ENCODE results near the gene MVD.

The MVD gene

DNA sequence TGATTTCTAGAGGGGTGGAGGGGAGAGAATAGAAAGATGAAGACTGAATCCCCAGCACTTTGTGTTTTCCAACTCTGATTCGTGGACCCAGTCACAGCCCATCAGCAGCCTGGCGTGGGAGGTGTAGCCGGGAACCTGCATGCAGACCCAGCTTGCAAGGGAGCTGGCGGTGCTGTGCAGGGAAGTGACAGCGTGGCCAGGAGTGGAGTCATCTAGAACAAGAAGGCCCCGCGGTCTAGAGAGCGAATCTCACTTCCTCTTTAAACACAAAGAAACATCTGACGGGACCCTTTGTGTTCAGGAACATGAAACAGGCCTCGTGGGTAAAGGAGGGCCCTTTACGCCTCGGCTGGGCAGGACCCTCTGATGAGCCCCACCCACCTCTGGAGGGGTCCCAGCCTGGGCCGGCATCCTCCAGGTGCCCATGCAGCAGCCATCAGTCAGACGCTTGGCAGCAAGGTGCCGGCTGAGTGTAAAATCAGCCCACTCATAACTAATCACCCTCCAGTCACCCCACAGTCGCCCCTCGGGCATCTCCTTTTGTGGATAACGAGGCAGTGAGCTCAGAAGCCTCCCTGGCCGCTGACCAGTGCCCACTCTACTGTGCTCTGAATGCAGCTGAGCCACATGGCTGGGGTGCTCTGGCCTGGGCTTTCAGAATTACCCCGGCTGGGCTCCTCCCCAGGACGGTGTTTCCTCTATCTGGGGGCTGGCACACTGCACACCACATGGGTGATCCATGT is 19.0 kb upstream of the MVD start:
- H3K4me3 ChIP-seq (ENCODE audit: low read depth in 1 of 5, low read length in 5 of 5), result no peak overlapping the region
- H3K27ac ChIP-seq (ENCODE audit: low read depth, low read length), result no peak overlapping the region
- H3K4me1 ChIP-seq (ENCODE audit: control insufficient read depth in 5 of 5, insufficient read depth in 5 of 5, low read length in 5 of 5), result peaks cover 0 to 47% (median 30%) of the 10 kb centered on the region in 5 donors
- no peaks in the 10 kb centered on the region for H3K9me3 ChIP-seq (ENCODE audit: control insufficient read depth in 5 of 5, low read length in 5 of 5)
- peaks cover 0 to 4% (median 0%) of the 10 kb centered on the region in 5 donors for H3K36me3 ChIP-seq (ENCODE audit: control insufficient read depth in 5 of 5, insufficient read depth in 5 of 5, low read length in 5 of 5)
- peaks cover 36 to 56% (median 39%) of the 10 kb centered on the region in 5 donors for H3K27me3 ChIP-seq (ENCODE audit: control insufficient read depth in 5 of 5, insufficient read depth in 4 of 5, low read length in 5 of 5)
- H3K9ac ChIP-seq (ENCODE audit: low read length in 5 of 5), result no peak overlapping the region

DNA sequence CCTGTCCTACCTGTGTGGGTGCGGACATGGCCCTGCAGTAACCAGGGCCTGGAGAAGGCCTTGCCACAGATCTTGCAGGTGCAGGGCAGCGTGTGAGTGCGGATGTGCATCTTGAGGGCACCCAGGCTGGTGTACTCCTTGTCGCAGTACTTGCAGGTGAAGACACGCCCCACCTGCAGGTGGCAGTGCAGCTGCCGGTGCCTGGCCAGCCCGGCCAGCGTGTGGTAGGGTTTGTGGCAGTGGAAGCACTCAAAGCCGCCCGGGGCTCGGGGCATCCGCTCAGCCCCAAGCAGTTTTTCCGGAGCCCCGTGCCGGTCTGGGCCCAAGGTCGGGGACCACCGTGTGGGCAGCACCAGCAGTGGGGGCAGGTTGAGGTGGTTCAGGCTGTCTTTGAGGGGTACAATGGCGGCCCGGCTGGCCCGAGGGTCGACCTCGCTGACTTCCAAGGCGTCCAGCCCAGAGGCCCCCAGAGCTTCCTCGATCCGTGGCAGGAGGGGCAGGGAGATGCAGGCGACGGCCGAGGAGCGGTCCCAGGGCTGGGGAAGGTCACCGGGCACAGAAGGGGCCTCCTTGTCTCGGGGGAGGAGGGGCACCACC is 18.3 kb upstream of the MVD start:
- Histone ChIP-seq H3K9me3 (ENCODE audit: control insufficient read depth in 5 of 5, low read length in 5 of 5) (no peaks in the 10 kb centered on the region), H3K27ac (ENCODE audit: low read depth, low read length) (no peak overlapping the region), H3K27me3 (ENCODE audit: control insufficient read depth in 5 of 5, insufficient read depth in 4 of 5, low read length in 5 of 5) (peaks cover 36 to 56% (median 39%) of the 10 kb centered on the region in 5 donors), H3K36me3 (ENCODE audit: control insufficient read depth in 5 of 5, insufficient read depth in 5 of 5, low read length in 5 of 5) (peaks cover 0 to 4% (median 0%) of the 10 kb centered on the region in 5 donors), H3K4me3 (ENCODE audit: low read depth in 1 of 5, low read length in 5 of 5) (no peak overlapping the region), H3K4me1 (ENCODE audit: control insufficient read depth in 5 of 5, insufficient read depth in 5 of 5, low read length in 5 of 5) (peaks cover 0 to 42% (median 25%) of the 10 kb centered on the region in 5 donors), H3K9ac (ENCODE audit: low read length in 5 of 5) (no peak overlapping the region)

DNA sequence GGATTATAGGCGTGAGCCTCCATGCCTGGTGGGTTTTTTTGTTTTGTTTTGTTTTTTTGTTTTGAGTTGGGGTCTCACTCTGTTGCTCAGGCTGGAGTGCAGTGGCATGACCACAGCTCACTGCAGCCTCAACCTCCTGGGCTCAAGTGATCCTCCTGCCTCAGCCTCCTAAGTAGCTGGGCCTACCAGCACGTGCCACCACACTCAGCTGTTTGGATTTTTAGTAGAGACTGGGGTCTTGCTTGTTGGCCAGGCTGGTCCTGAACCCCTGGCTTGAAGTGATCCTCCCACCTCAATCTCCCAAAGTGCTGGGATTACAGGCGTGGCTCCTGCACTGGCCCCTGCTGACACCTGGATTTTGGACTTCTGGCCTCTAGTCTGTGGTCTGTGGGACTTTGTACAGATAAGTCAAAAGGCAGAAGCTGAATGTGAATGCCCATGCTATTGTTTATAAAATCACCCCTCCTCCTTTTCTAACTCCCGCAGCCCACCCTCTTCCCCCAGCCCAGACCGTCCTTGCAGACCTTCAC is 17.7 kb upstream of the MVD start:
- Histone ChIP-seq H3K9ac (ENCODE audit: low read length in 5 of 5) (no peak overlapping the region), H3K27ac (ENCODE audit: low read depth, low read length) (no peak overlapping the region), H3K36me3 (ENCODE audit: control insufficient read depth in 5 of 5, insufficient read depth in 5 of 5, low read length in 5 of 5) (peaks cover 0 to 4% (median 2%) of the 10 kb centered on the region in 5 donors), H3K27me3 (ENCODE audit: control insufficient read depth in 5 of 5, insufficient read depth in 4 of 5, low read length in 5 of 5) (peaks cover 36 to 54% (median 37%) of the 10 kb centered on the region in 5 donors), H3K4me3 (ENCODE audit: low read depth in 1 of 5, low read length in 5 of 5) (no peak overlapping the region), H3K4me1 (ENCODE audit: control insufficient read depth in 5 of 5, insufficient read depth in 5 of 5, low read length in 5 of 5) (peaks cover 0 to 36% (median 20%) of the 10 kb centered on the region in 5 donors), H3K9me3 (ENCODE audit: control insufficient read depth in 5 of 5, low read length in 5 of 5) (no peaks in the 10 kb centered on the region)

DNA sequence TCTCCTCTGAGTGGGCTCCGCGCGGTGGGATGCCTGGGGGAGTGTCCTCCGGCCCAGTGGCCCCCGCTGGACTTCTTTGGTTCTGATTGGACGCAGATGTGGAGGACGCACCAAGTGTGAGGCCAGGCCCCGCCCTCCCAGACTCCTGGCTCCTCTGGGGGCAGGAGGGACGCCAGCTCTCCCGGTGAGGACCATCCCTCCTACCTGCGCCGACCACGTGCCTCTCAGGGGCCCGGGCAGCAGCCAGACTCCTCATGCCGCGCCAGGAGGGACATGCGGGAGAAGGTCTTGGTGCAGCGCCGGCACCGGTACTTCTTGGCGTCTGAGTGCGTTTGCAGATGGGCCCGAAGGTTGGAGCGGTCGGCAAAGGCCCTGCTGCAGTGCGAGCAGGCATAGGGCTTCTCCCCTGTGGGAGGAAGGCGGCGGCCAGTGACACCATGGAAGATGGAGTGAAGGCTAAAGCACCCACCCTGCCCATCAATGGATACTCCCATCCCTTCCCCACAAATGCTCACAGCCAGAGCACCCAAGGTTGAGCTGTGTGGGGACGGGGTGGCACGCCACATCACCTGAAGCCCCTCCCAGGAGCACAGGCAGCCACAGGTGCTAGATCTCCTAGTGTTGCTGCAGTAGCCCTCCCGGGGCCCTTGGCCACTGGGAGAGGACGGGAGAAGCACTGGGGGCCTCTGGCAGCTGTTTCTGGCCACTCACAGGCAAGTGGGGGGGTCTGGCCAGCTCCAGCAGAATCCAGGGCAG is 15.5 kb upstream of the MVD start:
- no peak overlapping the region for H3K4me3 ChIP-seq (ENCODE audit: low read depth in 1 of 5, low read length in 5 of 5)
- H3K9ac ChIP-seq (ENCODE audit: low read length in 5 of 5), result no peak overlapping the region

DNA sequence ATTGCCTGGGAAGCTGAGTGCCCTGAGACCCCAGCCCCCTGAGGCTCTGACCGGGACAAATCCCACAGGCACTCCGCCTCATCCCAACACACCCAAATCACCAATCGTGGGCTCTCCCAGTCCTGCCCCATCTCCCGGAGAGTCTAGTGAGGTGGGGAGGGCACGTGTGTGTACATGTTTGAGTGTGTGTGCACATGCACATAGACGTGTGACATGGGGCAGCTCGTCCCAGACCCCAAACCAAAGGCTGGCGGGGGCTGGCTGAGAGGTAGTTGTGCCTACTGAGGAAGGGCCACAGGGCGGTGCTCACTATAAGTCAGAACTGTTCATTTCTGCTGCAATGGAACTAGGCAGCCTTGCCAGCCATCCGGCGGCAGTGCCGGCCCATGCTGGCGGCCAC is 14.8 kb upstream of the MVD start:
- H3K27ac ChIP-seq (ENCODE audit: low read depth, low read length), result no peak overlapping the region
- H3K9me3 ChIP-seq (ENCODE audit: control insufficient read depth in 5 of 5, low read length in 5 of 5), result no peaks in the 10 kb centered on the region
- peaks cover 0 to 14% (median 9%) of the 10 kb centered on the region in 5 donors for H3K36me3 ChIP-seq (ENCODE audit: control insufficient read depth in 5 of 5, insufficient read depth in 5 of 5, low read length in 5 of 5)
- H3K4me3 ChIP-seq (ENCODE audit: low read depth in 1 of 5, low read length in 5 of 5), result no peak overlapping the region
- peaks cover 0 to 27% (median 13%) of the 10 kb centered on the region in 5 donors for H3K4me1 ChIP-seq (ENCODE audit: control insufficient read depth in 5 of 5, insufficient read depth in 5 of 5, low read length in 5 of 5)
- H3K27me3 ChIP-seq (ENCODE audit: control insufficient read depth in 5 of 5, insufficient read depth in 4 of 5, low read length in 5 of 5), result peaks cover 25 to 36% (median 34%) of the 10 kb centered on the region in 5 donors
- no peak overlapping the region for H3K9ac ChIP-seq (ENCODE audit: low read length in 5 of 5)

More for the DNA sequence above, 15.5 kb upstream of the MVD start:
- peaks cover 25 to 36% (median 34%) of the 10 kb centered on the region in 5 donors for H3K27me3 ChIP-seq (ENCODE audit: control insufficient read depth in 5 of 5, insufficient read depth in 4 of 5, low read length in 5 of 5)
- no peaks in the 10 kb centered on the region for H3K9me3 ChIP-seq (ENCODE audit: control insufficient read depth in 5 of 5, low read length in 5 of 5)
- peaks cover 0 to 14% (median 9%) of the 10 kb centered on the region in 5 donors for H3K36me3 ChIP-seq (ENCODE audit: control insufficient read depth in 5 of 5, insufficient read depth in 5 of 5, low read length in 5 of 5)
- H3K4me1 ChIP-seq (ENCODE audit: control insufficient read depth in 5 of 5, insufficient read depth in 5 of 5, low read length in 5 of 5), result peaks cover 0 to 27% (median 13%) of the 10 kb centered on the region in 5 donors
- H3K27ac ChIP-seq (ENCODE audit: low read depth, low read length), result no peak overlapping the region

DNA sequence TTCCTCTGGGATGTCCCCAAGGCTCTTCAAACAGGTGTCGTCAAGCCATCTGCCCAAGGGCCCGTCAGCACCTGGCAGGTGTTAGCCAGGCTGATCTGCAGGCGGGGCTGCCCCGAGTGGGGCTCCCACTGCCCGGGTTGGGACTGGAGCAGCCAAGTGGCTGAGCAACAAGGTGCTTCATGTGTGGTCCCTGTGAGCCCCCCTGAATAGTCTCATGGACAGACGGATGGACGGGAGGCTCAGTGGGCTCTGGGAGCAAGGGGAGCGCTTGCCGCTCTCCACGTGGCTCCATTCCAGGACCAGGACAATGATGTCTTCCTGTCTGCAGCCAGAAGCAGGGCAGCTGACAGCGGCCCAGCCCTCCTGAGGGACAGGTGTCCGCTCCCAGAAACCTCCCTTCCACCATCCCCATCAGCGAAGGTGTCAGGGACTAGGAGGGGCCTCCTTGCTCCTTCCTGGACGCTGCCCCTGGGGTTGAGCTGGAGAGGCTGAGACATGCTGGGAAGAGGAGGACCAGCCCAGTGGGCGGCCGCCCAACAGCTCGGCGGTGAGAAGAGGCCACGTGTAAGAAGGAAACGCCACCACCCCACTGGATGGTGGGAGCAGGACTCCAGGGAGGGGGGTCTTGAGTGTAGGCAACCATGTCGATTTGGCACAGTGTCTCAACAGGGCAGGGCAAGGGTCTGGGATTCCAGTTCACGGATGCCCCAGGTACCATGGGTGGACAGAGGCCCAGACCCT is 13.8 kb upstream of the MVD start:
- Histone ChIP-seq H3K36me3 (ENCODE audit: control insufficient read depth in 5 of 5, insufficient read depth in 5 of 5, low read length in 5 of 5) (peaks cover 0 to 18% (median 9%) of the 10 kb centered on the region in 5 donors), H3K4me1 (ENCODE audit: control insufficient read depth in 5 of 5, insufficient read depth in 5 of 5, low read length in 5 of 5) (peaks cover 0 to 21% (median 6%) of the 10 kb centered on the region in 5 donors), H3K27ac (ENCODE audit: low read depth, low read length) (no peak overlapping the region), H3K4me3 (ENCODE audit: low read depth in 1 of 5, low read length in 5 of 5) (no peak overlapping the region), H3K27me3 (ENCODE audit: control insufficient read depth in 5 of 5, insufficient read depth in 4 of 5, low read length in 5 of 5) (peaks cover 18 to 29% (median 27%) of the 10 kb centered on the region in 5 donors), H3K9ac (ENCODE audit: low read length in 5 of 5) (no peak overlapping the region), H3K9me3 (ENCODE audit: control insufficient read depth in 5 of 5, low read length in 5 of 5) (no peaks in the 10 kb centered on the region)

DNA sequence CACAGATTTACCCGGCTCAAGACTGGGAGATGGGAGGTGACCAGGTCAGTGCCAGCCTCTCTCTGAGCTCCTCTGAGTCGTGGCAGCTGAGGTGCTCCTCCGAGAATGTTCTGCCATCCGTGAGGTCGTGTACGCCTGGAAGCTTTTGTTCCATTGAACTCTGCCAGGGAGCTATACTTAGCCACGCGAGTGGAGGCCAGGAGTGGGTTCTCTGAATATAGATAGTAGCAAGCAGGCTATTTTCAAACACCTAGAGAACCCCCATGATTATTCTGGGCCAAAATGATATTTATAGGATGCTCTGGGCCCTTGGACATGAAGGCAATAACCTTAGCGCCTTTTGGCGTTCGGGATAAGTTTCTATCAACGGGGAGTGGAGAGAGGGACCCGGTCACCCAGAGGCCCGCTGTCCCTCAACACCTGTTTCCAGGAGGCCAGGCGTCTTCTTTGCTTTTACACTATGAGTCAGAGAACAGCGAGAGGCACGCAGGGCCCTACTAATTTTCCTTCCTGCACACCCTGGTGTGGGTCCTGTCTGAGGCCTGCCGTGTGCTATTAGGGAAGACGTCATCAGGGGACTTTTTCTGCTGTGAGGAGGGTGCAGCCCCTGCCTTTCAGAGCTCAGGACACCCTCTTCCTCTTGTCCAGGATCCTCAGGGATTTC is 11.0 kb upstream of the MVD start:
- no peak overlapping the region for H3K4me3 ChIP-seq (ENCODE audit: low read depth in 1 of 5, low read length in 5 of 5)
- H3K4me1 ChIP-seq (ENCODE audit: control insufficient read depth in 5 of 5, insufficient read depth in 5 of 5, low read length in 5 of 5), result peaks cover 2 to 14% (median 5%) of the 10 kb centered on the region in 5 donors
- H3K36me3 ChIP-seq (ENCODE audit: control insufficient read depth in 5 of 5, insufficient read depth in 5 of 5, low read length in 5 of 5), result peaks cover 0 to 19% (median 9%) of the 10 kb centered on the region in 5 donors
- H3K27me3 ChIP-seq (ENCODE audit: control insufficient read depth in 5 of 5, insufficient read depth in 4 of 5, low read length in 5 of 5), result peaks cover 6 to 17% (median 12%) of the 10 kb centered on the region in 5 donors
- no peaks in the 10 kb centered on the region for H3K9me3 ChIP-seq (ENCODE audit: control insufficient read depth in 5 of 5, low read length in 5 of 5)
- H3K27ac ChIP-seq (ENCODE audit: low read depth, low read length), result no peak overlapping the region
- no peak overlapping the region for H3K9ac ChIP-seq (ENCODE audit: low read length in 5 of 5)

DNA sequence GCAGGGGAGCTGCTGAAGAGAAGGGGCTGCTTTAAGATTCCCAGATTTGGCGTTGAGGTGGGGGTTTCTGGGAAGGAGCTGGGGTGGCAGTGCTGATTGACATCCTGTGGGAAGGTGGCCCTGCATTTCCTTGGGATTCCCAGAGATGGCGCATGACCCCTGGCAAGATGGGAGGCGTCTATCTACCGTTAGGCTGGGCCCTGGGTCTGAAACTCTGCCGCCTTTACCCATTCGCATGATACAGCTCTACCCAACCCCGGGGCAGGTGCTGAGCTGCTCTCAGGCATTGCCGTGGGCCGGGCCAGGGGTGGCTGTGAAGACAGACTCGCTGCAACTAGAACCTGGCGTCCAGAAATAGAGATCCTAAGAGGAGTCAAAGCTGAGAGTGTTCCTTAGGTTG is 9.9 kb upstream of the MVD start:
- Histone ChIP-seq H3K9ac (ENCODE audit: low read length in 5 of 5) (no peak overlapping the region), H3K4me3 (ENCODE audit: low read depth in 1 of 5, low read length in 5 of 5) (no peak overlapping the region), H3K27me3 (ENCODE audit: control insufficient read depth in 5 of 5, insufficient read depth in 4 of 5, low read length in 5 of 5) (peaks cover 0 to 7% (median 3%) of the 10 kb centered on the region in 5 donors), H3K27ac (ENCODE audit: low read depth, low read length) (no peak overlapping the region), H3K4me1 (ENCODE audit: control insufficient read depth in 5 of 5, insufficient read depth in 5 of 5, low read length in 5 of 5) (peaks cover 0 to 8% (median 3%) of the 10 kb centered on the region in 5 donors), H3K36me3 (ENCODE audit: control insufficient read depth in 5 of 5, insufficient read depth in 5 of 5, low read length in 5 of 5) (peaks cover 0 to 16% (median 9%) of the 10 kb centered on the region in 5 donors), H3K9me3 (ENCODE audit: control insufficient read depth in 5 of 5, low read length in 5 of 5) (no peaks in the 10 kb centered on the region)

DNA sequence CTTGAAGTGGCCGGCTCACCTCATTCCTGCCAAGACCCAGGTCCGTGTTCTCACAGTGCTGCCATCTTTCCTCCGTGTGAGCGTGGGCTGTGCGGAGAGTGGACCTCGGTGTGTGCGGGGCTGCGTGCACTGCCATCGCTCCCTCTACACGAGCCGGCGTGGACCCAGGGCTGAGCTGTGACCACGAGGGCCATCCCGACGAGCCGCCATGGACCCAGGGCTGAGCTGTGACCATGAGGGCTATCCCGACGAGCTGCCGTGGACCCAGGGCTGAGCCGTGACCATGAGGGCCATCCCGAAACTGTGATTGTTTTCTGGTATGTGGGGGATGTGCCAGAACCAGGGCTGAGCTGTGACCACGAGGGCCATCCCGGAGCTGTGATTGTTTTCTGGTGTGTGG is 8.9 kb upstream of the MVD start:
- H3K4me1 ChIP-seq (ENCODE audit: control insufficient read depth in 5 of 5, insufficient read depth in 5 of 5, low read length in 5 of 5), result peaks cover 3 to 8% (median 6%) of the 10 kb centered on the region in 5 donors
- H3K27me3 ChIP-seq (ENCODE audit: control insufficient read depth in 5 of 5, insufficient read depth in 4 of 5, low read length in 5 of 5), result no peaks in the 10 kb centered on the region
- no peaks in the 10 kb centered on the region for H3K9me3 ChIP-seq (ENCODE audit: control insufficient read depth in 5 of 5, low read length in 5 of 5)
- H3K27ac ChIP-seq (ENCODE audit: low read depth, low read length), result no peak overlapping the region
- no peak overlapping the region for H3K4me3 ChIP-seq (ENCODE audit: low read depth in 1 of 5, low read length in 5 of 5)
- no peak overlapping the region for H3K9ac ChIP-seq (ENCODE audit: low read length in 5 of 5)
- H3K36me3 ChIP-seq (ENCODE audit: control insufficient read depth in 5 of 5, insufficient read depth in 5 of 5, low read length in 5 of 5), result peaks cover 0 to 16% (median 9%) of the 10 kb centered on the region in 5 donors
